ENCODE data around the gene ADAM19. TPM values are rescaled to one million over a fixed set of nuclear protein-coding genes. Genes with fewer than 3 reads are reported as not detected.

The ADAM19 gene
- polyA plus RNA-seq, 1 of the 3 experiments (the other 2 are of a cell fraction) = 46.9 TPM

DNA sequence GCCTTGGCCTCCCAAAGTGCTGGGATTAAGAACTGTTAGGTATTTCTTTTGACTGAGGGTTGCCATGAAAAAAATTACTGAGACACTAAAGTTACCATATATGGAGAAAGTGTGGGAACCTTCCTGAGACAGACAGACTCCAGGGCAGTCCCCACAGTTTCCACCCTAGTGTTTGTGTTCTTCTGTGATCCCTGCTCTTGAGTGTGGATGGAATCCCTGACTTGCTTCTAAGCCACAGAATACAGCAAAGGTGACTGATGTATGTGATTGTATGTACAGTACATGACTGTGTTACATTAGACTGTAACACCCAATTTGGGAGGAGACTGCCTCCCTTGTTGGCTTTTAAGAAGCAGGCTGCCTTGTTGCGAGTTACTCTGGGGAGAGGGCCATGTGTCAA is 24.7 kb upstream of the ADAM19 start:
- Histone ChIP-seq H3K9me3 (no peaks in the 10 kb centered on the region), H3K4me2 (no peak overlapping the region), H3K4me3 (ENCODE audit: low read depth in 2 of 2, low read length in 1 of 2) (no peak overlapping the region), H3K4me1 (ENCODE audit: control insufficient read depth in 1 of 2, insufficient read depth in 2 of 2, low read depth in 1 of 2, low read length in 1 of 2) (peaks cover 0 to 23% of the 10 kb centered on the region in 2 experiments; a peak in 1 of 4 replicates), H3K9ac (no peak overlapping the region), H3K36me3 (replicated peaks in 1 of 2; ENCODE audit: control insufficient read depth in 1 of 2, insufficient read depth in 2 of 2, low read length in 1 of 2) (no peaks in the 10 kb centered on the region), H4K20me1 (ENCODE audit: insufficient read depth) (no peaks in the 10 kb centered on the region), H3F3A (replicated peaks; ENCODE audit: insufficient read depth) (peaks cover 31% of the 10 kb centered on the region), H3K27ac (ENCODE audit: low read depth in 2 of 2, low read length in 1 of 2) (no peak overlapping the region), H3K79me2 (ENCODE audit: insufficient read depth) (no peaks in the 10 kb centered on the region), H3K9me2 (no peaks in the 10 kb centered on the region), H3K27me3 (ENCODE audit: insufficient read depth) (no peaks in the 10 kb centered on the region), H2AFZ (ENCODE audit: low read depth) (no peak overlapping the region)
- TF ChIP-seq GATA2 (CRISPR knock-in tag; IDR thresholded peaks at IDR 0.05) = no peak
- TF ChIP-seq, protein P1, sequence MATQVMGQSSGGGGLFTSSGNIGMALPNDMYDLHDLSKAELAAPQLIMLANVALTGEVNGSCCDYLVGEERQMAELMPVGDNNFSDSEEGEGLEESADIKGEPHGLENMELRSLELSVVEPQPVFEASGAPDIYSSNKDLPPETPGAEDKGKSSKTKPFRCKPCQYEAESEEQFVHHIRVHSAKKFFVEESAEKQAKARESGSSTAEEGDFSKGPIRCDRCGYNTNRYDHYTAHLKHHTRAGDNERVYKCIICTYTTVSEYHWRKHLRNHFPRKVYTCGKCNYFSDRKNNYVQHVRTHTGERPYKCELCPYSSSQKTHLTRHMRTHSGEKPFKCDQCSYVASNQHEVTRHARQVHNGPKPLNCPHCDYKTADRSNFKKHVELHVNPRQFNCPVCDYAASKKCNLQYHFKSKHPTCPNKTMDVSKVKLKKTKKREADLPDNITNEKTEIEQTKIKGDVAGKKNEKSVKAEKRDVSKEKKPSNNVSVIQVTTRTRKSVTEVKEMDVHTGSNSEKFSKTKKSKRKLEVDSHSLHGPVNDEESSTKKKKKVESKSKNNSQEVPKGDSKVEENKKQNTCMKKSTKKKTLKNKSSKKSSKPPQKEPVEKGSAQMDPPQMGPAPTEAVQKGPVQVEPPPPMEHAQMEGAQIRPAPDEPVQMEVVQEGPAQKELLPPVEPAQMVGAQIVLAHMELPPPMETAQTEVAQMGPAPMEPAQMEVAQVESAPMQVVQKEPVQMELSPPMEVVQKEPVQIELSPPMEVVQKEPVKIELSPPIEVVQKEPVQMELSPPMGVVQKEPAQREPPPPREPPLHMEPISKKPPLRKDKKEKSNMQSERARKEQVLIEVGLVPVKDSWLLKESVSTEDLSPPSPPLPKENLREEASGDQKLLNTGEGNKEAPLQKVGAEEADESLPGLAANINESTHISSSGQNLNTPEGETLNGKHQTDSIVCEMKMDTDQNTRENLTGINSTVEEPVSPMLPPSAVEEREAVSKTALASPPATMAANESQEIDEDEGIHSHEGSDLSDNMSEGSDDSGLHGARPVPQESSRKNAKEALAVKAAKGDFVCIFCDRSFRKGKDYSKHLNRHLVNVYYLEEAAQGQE (IDR thresholded peaks at IDR 0.05; ENCODE audit: low read depth, low read length) = no peak
- TF ChIP-seq RXRA (IDR thresholded peaks at IDR 0.05; ENCODE audit: borderline replicate concordance, low read depth) = no peak
- TF ChIP-seq, protein P2, sequence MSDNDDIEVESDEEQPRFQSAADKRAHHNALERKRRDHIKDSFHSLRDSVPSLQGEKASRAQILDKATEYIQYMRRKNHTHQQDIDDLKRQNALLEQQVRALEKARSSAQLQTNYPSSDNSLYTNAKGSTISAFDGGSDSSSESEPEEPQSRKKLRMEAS (IDR thresholded peaks at IDR 0.05; ENCODE audit: low read depth) = no peak
- TF ChIP-seq FOXJ3 (CRISPR knock-in tag; IDR thresholded peaks at IDR 0.05) = no peak
- TF ChIP-seq MEF2A (IDR thresholded peaks at IDR 0.05; ENCODE audit: borderline replicate concordance, low read depth) = no peak
- TF ChIP-seq EP300 (IDR thresholded peaks at IDR 0.05; ENCODE audit: borderline replicate concordance in 1 of 2, low read depth in 1 of 2, low read length in 1 of 2) = no peak
- TF ChIP-seq TCF12 (IDR thresholded peaks at IDR 0.05) = no peak
- no peak for TF ChIP-seq TAF1 (IDR thresholded peaks at IDR 0.05; ENCODE audit: borderline replicate concordance, low read depth, low read length)
- no peak for TF ChIP-seq RAD21 (IDR thresholded peaks at IDR 0.05; ENCODE audit: low read length)
- TF ChIP-seq, protein P3, sequence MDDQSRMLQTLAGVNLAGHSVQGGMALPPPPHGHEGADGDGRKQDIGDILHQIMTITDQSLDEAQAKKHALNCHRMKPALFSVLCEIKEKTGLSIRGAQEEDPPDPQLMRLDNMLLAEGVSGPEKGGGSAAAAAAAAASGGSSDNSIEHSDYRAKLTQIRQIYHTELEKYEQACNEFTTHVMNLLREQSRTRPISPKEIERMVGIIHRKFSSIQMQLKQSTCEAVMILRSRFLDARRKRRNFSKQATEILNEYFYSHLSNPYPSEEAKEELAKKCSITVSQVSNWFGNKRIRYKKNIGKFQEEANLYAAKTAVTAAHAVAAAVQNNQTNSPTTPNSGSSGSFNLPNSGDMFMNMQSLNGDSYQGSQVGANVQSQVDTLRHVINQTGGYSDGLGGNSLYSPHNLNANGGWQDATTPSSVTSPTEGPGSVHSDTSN (IDR thresholded peaks at IDR 0.05) = no peak
- TF ChIP-seq MXI1 (IDR thresholded peaks at IDR 0.05; ENCODE audit: low read depth, low read length) = no peak
- TF ChIP-seq EZH2phosphoT487 (IDR thresholded peaks at IDR 0.05; ENCODE audit: borderline replicate concordance, low read depth) = no peak
- TF ChIP-seq CHD2 (IDR thresholded peaks at IDR 0.05; ENCODE audit: low read length, partially characterized antibody) = no peak
- no peak for TF ChIP-seq SIN3A (IDR thresholded peaks at IDR 0.05; ENCODE audit: borderline replicate concordance, low read depth, low read length)
- no peak for TF ChIP-seq RFX5 (IDR thresholded peaks at IDR 0.05; ENCODE audit: low read length)
- WGBS (ENCODE audit: low lambda C conversion rate) = 86% methylated on average over 1 of the region's 1 CpG
- ChIA-PET POLR2A (no interaction called here), CTCF (no interaction called here)
- DNase-seq = no peak

Measured in SK-N-SH (cell line).